ENCODE data around the gene ABCA4. TPM values are rescaled to one million over a fixed set of nuclear protein-coding genes. Genes with fewer than 3 reads are reported as not detected.

Gene ABCA4
- total RNA-seq, 1 experiment from 2014 or later, result 0.22 TPM

DNA sequence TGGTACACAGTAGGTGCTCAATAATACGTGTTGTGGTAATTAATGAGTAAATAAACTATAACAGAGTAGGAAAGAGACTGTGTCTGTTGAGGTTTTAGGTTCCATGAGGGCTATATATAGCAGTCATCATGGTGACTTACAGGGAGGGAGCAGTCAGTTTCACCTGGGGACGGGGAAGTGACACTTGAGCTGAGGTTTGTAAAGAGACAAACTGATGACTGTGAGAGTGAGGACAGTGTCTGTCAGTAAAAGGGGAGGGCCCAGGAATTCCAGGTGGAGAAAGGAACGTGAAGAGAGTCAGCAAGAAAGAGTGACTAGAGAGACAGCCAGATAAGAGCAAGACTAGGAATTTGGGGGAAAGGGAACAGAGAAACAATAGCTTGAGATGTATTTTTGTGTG, 30.2 kb downstream of the ABCA4 start:
- H3K9me2 ChIP-seq (ENCODE audit: insufficient read depth), result no peaks in the 10 kb centered on the region
- no TSS peak for BruUV-seq (replicated peaks)
- intact Hi-C loops (cut with micrococcal nuclease), result no loop called here
- no peaks in the 10 kb centered on the region for H3K36me3 ChIP-seq (ENCODE audit: control insufficient read depth in 1 of 2, insufficient read depth in 2 of 2, low read length in 2 of 2)
- ATAC-seq (no peak), DNase-seq (ENCODE audit: low read depth, low spot score) (no peak)
- no peaks in the 10 kb centered on the region for H3K27me3 ChIP-seq (ENCODE audit: insufficient read depth, low read length)
- RAD21 ChIA-PET (ENCODE audit: low non-redundant PET in 1 of 2, low total read pairs in 2 of 2, uncharacterized antibody in 2 of 2, unreplicated experiment in 2 of 2), result no interaction called here
- H3K9me3 ChIP-seq (ENCODE audit: control insufficient read depth in 1 of 2, insufficient read depth in 1 of 2, low read depth in 1 of 2, low read length in 2 of 2), result no peaks in the 10 kb centered on the region
- no peak overlapping the region for H2AFZ ChIP-seq (ENCODE audit: low read depth, low read length, poor library complexity, severe bottlenecking)
- no peak overlapping the region for H3K4me3 ChIP-seq (replicated peaks in 1 of 2; ENCODE audit: low read depth in 1 of 2, low read length in 2 of 2)
- peaks cover 0 to 9% of the 10 kb centered on the region in 2 experiments; a peak in 2 of 4 replicates for H3K4me1 ChIP-seq (ENCODE audit: control insufficient read depth in 1 of 2, insufficient read depth in 2 of 2, low read length in 2 of 2)
- no peaks in the 10 kb centered on the region for H4K20me1 ChIP-seq (ENCODE audit: insufficient read depth)
- no peak overlapping the region for H3K27ac ChIP-seq (ENCODE audit: low read depth, low read length)
- no peak overlapping the region for H3K4me2 ChIP-seq (ENCODE audit: low read length)
- POLR2A ChIA-PET, result no interaction called here
- H3K79me2 ChIP-seq (ENCODE audit: insufficient read depth, low read length), result no peaks in the 10 kb centered on the region
- CTCF ChIA-PET, result no interaction called here
- H3K9ac ChIP-seq (ENCODE audit: low read length), result no peak overlapping the region
- TF ChIP-seq POLR2A (IDR thresholded peaks at IDR 0.05; ENCODE audit: borderline replicate concordance, extremely low read depth, insufficient read depth, insufficient read length), result no peak
- no peak for TF ChIP-seq CBX3 (IDR thresholded peaks at IDR 0.05; ENCODE audit: low read depth)
- no peak for TF ChIP-seq ELF1 (IDR thresholded peaks at IDR 0.05; ENCODE audit: borderline replicate concordance, low read depth)
- no peak for TF ChIP-seq EGR1 (IDR thresholded peaks at IDR 0.05; ENCODE audit: low read depth)
- no peak for TF ChIP-seq SRF (IDR thresholded peaks at IDR 0.05; ENCODE audit: low read depth)

GRCh38 chr1:94087193-94087592, 33.8 kb downstream of the ABCA4 start:
- Histone ChIP-seq H3K9me2 (ENCODE audit: insufficient read depth) (no peaks in the 10 kb centered on the region), H3K79me2 (ENCODE audit: insufficient read depth, low read length) (no peaks in the 10 kb centered on the region), H2AFZ (ENCODE audit: low read depth, low read length, poor library complexity, severe bottlenecking) (no peak overlapping the region), H3K36me3 (ENCODE audit: control insufficient read depth in 1 of 2, insufficient read depth in 2 of 2, low read length in 2 of 2) (no peaks in the 10 kb centered on the region), H3K27ac (ENCODE audit: low read depth, low read length) (no peak overlapping the region), H3K4me2 (ENCODE audit: low read length) (no peak overlapping the region), H3K9me3 (ENCODE audit: control insufficient read depth in 1 of 2, insufficient read depth in 1 of 2, low read depth in 1 of 2, low read length in 2 of 2) (no peaks in the 10 kb centered on the region), H3K4me1 (ENCODE audit: control insufficient read depth in 1 of 2, insufficient read depth in 2 of 2, low read length in 2 of 2) (peaks cover 0 to under 1% of the 10 kb centered on the region in 2 experiments; a peak in 1 of 4 replicates), H4K20me1 (ENCODE audit: insufficient read depth) (no peaks in the 10 kb centered on the region), H3K9ac (ENCODE audit: low read length) (no peak overlapping the region), H3K4me3 (replicated peaks in 1 of 2; ENCODE audit: low read depth in 1 of 2, low read length in 2 of 2) (no peak overlapping the region), H3K27me3 (ENCODE audit: insufficient read depth, low read length) (no peaks in the 10 kb centered on the region; the same call in 1 of the 2 replicates)
- DNase-seq (ENCODE audit: low read depth, low spot score) (no peak), ATAC-seq (no peak)
- no TSS peak for BruUV-seq (replicated peaks)
- TF ChIP-seq, protein P1, sequence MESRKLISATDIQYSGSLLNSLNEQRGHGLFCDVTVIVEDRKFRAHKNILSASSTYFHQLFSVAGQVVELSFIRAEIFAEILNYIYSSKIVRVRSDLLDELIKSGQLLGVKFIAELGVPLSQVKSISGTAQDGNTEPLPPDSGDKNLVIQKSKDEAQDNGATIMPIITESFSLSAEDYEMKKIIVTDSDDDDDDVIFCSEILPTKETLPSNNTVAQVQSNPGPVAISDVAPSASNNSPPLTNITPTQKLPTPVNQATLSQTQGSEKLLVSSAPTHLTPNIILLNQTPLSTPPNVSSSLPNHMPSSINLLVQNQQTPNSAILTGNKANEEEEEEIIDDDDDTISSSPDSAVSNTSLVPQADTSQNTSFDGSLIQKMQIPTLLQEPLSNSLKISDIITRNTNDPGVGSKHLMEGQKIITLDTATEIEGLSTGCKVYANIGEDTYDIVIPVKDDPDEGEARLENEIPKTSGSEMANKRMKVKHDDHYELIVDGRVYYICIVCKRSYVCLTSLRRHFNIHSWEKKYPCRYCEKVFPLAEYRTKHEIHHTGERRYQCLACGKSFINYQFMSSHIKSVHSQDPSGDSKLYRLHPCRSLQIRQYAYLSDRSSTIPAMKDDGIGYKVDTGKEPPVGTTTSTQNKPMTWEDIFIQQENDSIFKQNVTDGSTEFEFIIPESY (IDR thresholded peaks at IDR 0.05; ENCODE audit: extremely low read depth, insufficient replicate concordance, low read length), result no peak
- ChIA-PET RAD21 (ENCODE audit: low non-redundant PET in 1 of 2, low total read pairs in 2 of 2, uncharacterized antibody in 2 of 2, unreplicated experiment in 2 of 2) (no interaction called here), POLR2A (no interaction called here), CTCF (no interaction called here)
- intact Hi-C loops (cut with micrococcal nuclease), result no loop called here
